ENCODE results near the gene KANTR.

DNA sequence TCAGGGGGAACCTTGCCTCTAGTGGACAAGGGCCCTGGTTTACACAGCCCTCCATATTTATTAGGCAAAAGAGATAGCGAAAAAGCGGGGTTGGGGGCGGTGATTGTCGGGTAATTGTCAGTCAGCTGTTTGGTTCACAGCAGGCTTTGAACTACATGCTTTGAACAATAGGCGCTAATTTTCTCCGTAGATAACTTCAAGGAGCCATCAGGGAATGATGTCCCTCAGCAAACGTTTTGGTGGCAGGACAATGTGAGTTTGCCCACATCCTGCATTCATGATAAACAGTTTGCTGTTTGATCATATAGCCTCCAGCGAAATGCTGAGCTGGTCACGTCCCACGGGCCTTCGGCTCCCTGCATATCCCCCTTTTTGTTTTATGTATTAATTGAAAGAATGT lies 65.2 kb downstream of the KANTR start:
- no peak for TF ChIP-seq RAD21 (conservative IDR thresholded peaks at IDR 0.05)
- TF ChIP-seq EZH2 (IDR thresholded peaks at IDR 0.05; ENCODE audit: borderline replicate concordance, insufficient read depth, low read length, poor library complexity, severe bottlenecking) = no peak
- no peak for TF ChIP-seq POLR2AphosphoS5 (IDR thresholded peaks at IDR 0.05)
